ENCODE data around the gene ARHGAP18.

ARHGAP18 gene

GRCh38 chr6:129637340-129638054, 72.5 kb downstream of the ARHGAP18 start:
- no peak for DNase-seq (ENCODE audit: low read depth)
- TF ChIP-seq, protein P1, sequence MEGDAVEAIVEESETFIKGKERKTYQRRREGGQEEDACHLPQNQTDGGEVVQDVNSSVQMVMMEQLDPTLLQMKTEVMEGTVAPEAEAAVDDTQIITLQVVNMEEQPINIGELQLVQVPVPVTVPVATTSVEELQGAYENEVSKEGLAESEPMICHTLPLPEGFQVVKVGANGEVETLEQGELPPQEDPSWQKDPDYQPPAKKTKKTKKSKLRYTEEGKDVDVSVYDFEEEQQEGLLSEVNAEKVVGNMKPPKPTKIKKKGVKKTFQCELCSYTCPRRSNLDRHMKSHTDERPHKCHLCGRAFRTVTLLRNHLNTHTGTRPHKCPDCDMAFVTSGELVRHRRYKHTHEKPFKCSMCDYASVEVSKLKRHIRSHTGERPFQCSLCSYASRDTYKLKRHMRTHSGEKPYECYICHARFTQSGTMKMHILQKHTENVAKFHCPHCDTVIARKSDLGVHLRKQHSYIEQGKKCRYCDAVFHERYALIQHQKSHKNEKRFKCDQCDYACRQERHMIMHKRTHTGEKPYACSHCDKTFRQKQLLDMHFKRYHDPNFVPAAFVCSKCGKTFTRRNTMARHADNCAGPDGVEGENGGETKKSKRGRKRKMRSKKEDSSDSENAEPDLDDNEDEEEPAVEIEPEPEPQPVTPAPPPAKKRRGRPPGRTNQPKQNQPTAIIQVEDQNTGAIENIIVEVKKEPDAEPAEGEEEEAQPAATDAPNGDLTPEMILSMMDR (IDR thresholded peaks at IDR 0.05; ENCODE audit: low read depth, low read length, missing control alignments), result no peak
- H3K4me3 ChIP-seq (ENCODE audit: low read depth, low read length), result no peak overlapping the region

DNA sequence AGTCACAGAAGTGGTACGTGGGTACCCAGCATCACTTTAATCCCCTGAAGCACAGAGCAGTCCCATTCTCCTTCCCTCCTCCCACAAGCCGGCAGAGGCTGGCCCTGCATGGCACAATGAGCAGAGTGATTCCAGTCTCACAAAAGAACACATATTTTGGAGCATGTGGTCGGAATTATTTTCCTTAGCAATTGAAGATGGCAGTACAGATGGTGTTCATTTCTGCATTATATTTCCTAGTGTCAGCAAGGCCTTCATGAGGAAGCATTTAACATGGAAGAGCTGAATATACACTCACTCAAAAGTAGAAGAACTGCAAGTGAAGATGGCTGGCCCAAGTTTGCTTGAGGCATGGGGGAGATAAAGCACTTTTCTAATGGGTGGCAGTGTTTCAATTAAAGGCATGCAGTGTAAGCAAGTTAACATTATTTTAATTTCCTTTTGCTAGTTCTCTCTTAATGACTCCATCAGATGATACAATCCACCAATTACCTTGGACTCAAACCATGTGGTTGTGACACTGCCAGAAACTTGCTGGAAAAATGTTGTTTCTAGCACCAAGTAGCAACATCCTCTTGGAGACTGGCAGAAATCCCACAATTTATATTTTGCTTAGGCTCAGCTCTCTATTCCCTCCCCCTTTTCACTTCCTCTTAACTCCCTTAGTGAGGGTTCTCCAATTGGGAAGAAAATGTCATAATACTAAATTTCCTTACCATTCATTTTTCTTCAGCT, 74.4 kb downstream of the ARHGAP18 start:
- no peak for DNase-seq (ENCODE audit: low read depth)
- H3K4me3 ChIP-seq (ENCODE audit: low read depth, low read length), result no peak overlapping the region
- TF ChIP-seq, protein P1 (IDR thresholded peaks at IDR 0.05; ENCODE audit: low read depth, low read length, missing control alignments), result no peak

DNA sequence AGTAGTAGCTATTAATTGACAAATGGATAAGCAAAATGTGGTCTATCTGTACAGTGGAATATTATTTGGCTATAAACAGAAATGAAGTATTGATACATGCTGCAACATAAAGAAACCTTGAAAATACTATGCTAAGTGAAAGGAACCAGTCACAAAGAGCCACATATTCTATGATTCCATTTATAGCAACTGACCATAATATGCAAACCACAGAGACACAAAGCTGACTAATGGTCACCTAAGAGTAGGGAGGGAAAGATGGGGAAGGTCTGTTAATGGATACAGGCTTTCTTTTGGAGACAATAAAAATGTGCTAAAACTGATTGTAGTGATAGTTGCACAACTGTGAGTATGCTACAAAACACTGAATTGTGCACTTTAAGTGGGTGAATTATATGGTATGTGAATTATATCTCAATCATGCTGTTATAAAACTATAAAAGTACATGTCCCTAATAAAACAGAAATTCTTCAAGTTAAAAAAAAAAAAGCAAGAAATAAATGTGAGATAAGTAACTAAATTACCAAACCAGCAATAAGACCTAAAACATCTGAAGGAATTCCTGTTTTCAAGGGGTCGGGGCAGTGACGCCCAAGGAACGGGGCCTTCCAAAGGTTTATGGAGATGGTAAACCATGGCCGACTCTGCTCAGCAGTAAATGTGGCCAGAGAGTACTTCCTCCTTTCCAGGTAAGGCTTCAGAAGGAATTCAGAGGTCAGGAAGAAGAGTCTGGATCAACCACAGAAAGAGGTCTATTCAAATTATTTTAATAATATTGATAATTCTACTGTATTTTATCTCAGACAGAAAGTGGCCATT, 75.4 kb downstream of the ARHGAP18 start:
- H3K4me3 ChIP-seq (ENCODE audit: low read depth, low read length), result no peak overlapping the region
- DNase-seq (ENCODE audit: low read depth), result no peak
- TF ChIP-seq, protein P1 (IDR thresholded peaks at IDR 0.05; ENCODE audit: low read depth, low read length, missing control alignments), result no peak

DNA sequence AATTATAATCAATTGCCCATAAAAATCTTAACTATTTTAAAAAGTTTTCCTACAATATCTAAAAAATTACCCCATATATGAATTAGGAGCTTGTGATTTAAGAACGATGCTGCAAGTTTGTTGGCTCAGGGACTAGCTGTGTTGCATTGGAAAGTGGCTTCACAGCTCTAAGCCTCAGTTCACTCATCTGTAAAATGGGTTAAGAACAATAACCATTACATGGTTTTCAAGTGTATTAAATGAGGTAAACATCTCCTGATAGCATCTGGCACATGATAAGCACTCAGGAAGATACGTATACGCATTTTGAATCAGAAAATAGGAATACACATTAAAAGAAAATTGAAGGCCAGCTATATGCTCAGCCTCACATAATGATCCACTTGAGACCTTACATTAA, 76.4 kb downstream of the ARHGAP18 start:
- DNase-seq (ENCODE audit: low read depth), result no peak

GRCh38 chr6:129632172-129632613, 77.8 kb downstream of the ARHGAP18 start:
- TF ChIP-seq, protein P1 (IDR thresholded peaks at IDR 0.05; ENCODE audit: low read depth, low read length, missing control alignments), result no peak
- DNase-seq (ENCODE audit: low read depth), result no peak
- no peak overlapping the region for H3K4me3 ChIP-seq (ENCODE audit: low read depth, low read length)

More for the DNA sequence above, 76.4 kb downstream of the ARHGAP18 start:
- TF ChIP-seq, protein P1 (IDR thresholded peaks at IDR 0.05; ENCODE audit: low read depth, low read length, missing control alignments), result no peak
- H3K4me3 ChIP-seq (ENCODE audit: low read depth, low read length), result no peak overlapping the region

- TF ChIP-seq, protein P1 (IDR thresholded peaks at IDR 0.05; ENCODE audit: low read depth, low read length, missing control alignments), result no peak
- DNase-seq (ENCODE audit: low read depth), result no peak
- H3K4me3 ChIP-seq (ENCODE audit: low read depth, low read length), result no peak overlapping the region
Measured at GRCh38 chr6:129631070-129631469, 78.9 kb downstream of the ARHGAP18 start.
